Neural progenitor cell (in vitro differentiated cells): ENCODE results near the gene PHF20. TPM values are rescaled to one million over a fixed set of nuclear protein-coding genes. Genes with fewer than 3 reads are reported as not detected.
"Not testable (repeated sequence)": the region's sequence is repeated elsewhere in the genome, so short reads cannot be mapped to it uniquely, and the experiment has no call there.

Experiments used
- DNase-seq: peaks from one replicate; pipeline ENCODE4 v3.0.0-alpha.2; 2016; ENCODE audit warnings: low spot score
- H2AFZ ChIP-seq: fragments of 200-600 bp; sonication (generic); replicated peaks from 2 replicates; pipeline ENCODE4 v1.6.1; 2016; ENCODE audit warnings: antibody characterized with exemption
- H3F3A ChIP-seq: fragments of 200-600 bp; sonication (generic); 2 replicates; pipeline ENCODE4 v1.6.1; 2016; ENCODE audit warnings: antibody characterized with exemption, low read depth
- H3K27ac ChIP-seq: fragments of 200-600 bp; sonication (generic); 2 replicates; pipeline ENCODE4 v1.5.1; 2016; ENCODE audit warnings: mild to moderate bottlenecking
- H3K27me3 ChIP-seq: fragments of 200-600 bp; sonication (generic); 2 replicates; pipeline ENCODE4 v1.6.1; 2016; ENCODE audit warnings: mild to moderate bottlenecking, moderate library complexity
- H3K36me3 ChIP-seq: fragments of 200-600 bp; sonication (generic); 2 replicates; pipeline ENCODE4 v1.5.1; 2016
- H3K4me1 ChIP-seq: fragments of 200-600 bp; sonication (generic); 2 replicates; pipeline ENCODE4 v1.6.1; 2016; ENCODE audit warnings: mixed run types
- H3K4me2 ChIP-seq: fragments of 200-600 bp; sonication (generic); 2 replicates; pipeline ENCODE4 v1.6.1; 2016
- H3K4me3 ChIP-seq: fragments of 200-600 bp; sonication (generic); 2 replicates; pipeline ENCODE4 v1.5.1; 2016
- H3K79me2 ChIP-seq: fragments of 200-600 bp; sonication (generic); 2 replicates; pipeline ENCODE4 v1.6.1; 2016; ENCODE audit warnings: low read depth
- H3K9ac ChIP-seq: fragments of 200-600 bp; sonication (generic); 2 replicates; pipeline ENCODE4 v1.6.1; 2016
- H3K9me3 ChIP-seq: fragments of 200-600 bp; sonication (generic); 2 replicates; pipeline ENCODE4 v1.5.1; 2016; ENCODE audit warnings: low read depth
- H4K20me1 ChIP-seq: fragments of 200-600 bp; sonication (generic); 2 replicates; pipeline ENCODE4 v1.6.1; 2016; ENCODE audit warnings: low read depth
- H3K27ac Mint-ChIP-seq: 3 replicates; pipeline ENCODE4 v1.8.0; 2021; ENCODE audit warnings: mixed read lengths
- H3K27me3 Mint-ChIP-seq: 2 replicates; pipeline ENCODE4 v1.8.0; 2022; ENCODE audit warnings: low read depth, mild to moderate bottlenecking, inconsistent platforms, moderate library complexity, mixed read lengths; ENCODE audit not compliant: insufficient read depth
- H3K36me3 Mint-ChIP-seq: 3 replicates; pipeline ENCODE4 v1.8.0; 2021; ENCODE audit warnings: mixed read lengths
- H3K4me1 Mint-ChIP-seq: 3 replicates; pipeline ENCODE4 v1.8.0; 2021; ENCODE audit warnings: mixed read lengths
- H3K4me3 Mint-ChIP-seq: 3 replicates; pipeline ENCODE4 v1.8.0; 2021; ENCODE audit warnings: mild to moderate bottlenecking, moderate library complexity, mixed read lengths
- H3K9me3 Mint-ChIP-seq: 3 replicates; pipeline ENCODE4 v1.8.0; 2020; ENCODE audit warnings: mixed read lengths
- EZH2 ChIP-seq: fragments of 200-600 bp; sonication (generic); IDR thresholded peaks from 2 replicates; pipeline ENCODE4 v1.6.1; 2017; ENCODE audit warnings: antibody characterized with exemption, mild to moderate bottlenecking, moderate library complexity
- EZH2phosphoT487 ChIP-seq: fragments of 200-600 bp; sonication (generic); IDR thresholded peaks from 2 replicates; pipeline ENCODE4 v1.6.1; 2017; ENCODE audit warnings: antibody characterized with exemption
- total RNA-seq: library from RNA; depleted of rRNA; stranded (reverse); fragments of >200 nt; gene quantifications from 2 replicates; pipeline ENCODE4 v1.2.3, GENCODE V29; 2015; ENCODE audit warnings: low replicate concordance
- TF ChIP-seq, protein P1 (sequence below): fragments of 200-600 bp; sonication (generic); IDR thresholded peaks from 2 replicates; pipeline ENCODE4 v1.5.1; 2017; ENCODE audit warnings: antibody characterized with exemption, mild to moderate bottlenecking

The PHF20 gene
- total RNA-seq, 1 donor from 2014 or later = 54.7 TPM

DNA sequence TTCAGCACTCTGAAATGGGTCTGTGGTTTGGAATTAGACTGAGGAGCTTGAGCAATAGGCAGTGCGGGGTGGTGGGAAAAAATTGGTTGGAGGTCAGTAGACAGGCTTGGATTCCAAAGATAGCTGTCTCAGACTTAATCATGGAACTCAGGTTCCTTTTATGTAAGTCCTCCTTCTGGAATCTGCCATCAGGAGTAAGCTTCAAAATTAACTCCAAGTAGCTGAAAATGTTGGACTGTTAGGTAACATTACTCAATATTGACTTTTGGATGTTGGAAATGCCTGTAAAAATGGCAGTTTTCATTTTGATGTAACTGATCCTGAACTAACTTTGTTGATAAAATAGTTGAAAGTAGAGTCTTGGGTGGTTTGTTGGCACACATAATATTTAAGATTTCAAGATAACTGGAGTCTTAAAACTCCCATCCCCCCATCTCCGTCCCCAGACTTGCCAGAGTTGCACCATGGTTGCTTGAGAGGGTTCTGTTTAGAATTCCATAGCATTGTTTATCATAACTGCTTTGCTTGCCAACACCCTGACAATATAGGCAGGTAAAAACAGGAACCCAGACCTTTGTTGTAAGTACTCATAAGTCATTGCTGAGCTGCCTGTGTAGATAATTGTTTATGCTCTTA lies 83.0 kb downstream of the PHF20 start:
- Mint-ChIP-seq H3K4me1 (peaks cover 2% of the 10 kb centered on the region), H3K9me3 (no peaks in the 10 kb centered on the region), H3K27ac (no peak overlapping the region), H3K4me3 (no peak overlapping the region), H3K36me3 (peaks cover 18% of the 10 kb centered on the region), H3K27me3 (peaks cover 2% of the 10 kb centered on the region)
- Histone ChIP-seq H3K4me1 (no peaks in the 10 kb centered on the region), H3K27ac (no peak overlapping the region), H3K4me3 (no peak overlapping the region), H3K9me3 (no peaks in the 10 kb centered on the region), H3K9ac (no peak overlapping the region), H2AFZ (no peak overlapping the region), H4K20me1 (peaks cover 9% of the 10 kb centered on the region), H3K36me3 (no peaks in the 10 kb centered on the region), H3K79me2 (peaks cover 8% of the 10 kb centered on the region), H3K4me2 (no peak overlapping the region), H3F3A (no peaks in the 10 kb centered on the region), H3K27me3 (no peaks in the 10 kb centered on the region)
- TF ChIP-seq EZH2phosphoT487 (no peak), EZH2 (no peak)
- TF ChIP-seq, protein P1, sequence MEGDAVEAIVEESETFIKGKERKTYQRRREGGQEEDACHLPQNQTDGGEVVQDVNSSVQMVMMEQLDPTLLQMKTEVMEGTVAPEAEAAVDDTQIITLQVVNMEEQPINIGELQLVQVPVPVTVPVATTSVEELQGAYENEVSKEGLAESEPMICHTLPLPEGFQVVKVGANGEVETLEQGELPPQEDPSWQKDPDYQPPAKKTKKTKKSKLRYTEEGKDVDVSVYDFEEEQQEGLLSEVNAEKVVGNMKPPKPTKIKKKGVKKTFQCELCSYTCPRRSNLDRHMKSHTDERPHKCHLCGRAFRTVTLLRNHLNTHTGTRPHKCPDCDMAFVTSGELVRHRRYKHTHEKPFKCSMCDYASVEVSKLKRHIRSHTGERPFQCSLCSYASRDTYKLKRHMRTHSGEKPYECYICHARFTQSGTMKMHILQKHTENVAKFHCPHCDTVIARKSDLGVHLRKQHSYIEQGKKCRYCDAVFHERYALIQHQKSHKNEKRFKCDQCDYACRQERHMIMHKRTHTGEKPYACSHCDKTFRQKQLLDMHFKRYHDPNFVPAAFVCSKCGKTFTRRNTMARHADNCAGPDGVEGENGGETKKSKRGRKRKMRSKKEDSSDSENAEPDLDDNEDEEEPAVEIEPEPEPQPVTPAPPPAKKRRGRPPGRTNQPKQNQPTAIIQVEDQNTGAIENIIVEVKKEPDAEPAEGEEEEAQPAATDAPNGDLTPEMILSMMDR = no peak
- DNase-seq = no peak

DNA sequence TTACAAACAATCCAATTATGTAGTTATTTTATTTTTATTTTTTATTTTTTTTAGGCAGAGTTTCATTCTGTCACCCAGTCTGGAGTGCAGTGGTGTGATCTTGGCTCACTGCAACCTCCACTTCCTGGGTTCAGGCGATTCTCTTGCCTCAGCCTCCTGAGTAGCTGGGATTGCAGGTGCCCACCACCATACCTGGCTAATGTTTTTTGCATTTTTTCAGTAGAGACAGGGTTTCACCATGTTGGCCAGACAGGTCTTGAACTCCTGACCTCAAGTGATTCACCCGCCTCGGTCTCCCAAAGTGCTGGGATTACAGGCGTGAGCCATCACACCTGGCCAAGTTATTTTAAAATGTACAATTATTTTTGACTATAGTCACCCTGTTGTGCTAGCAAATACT lies 83.8 kb downstream of the PHF20 start:
- H3K4me1 Mint-ChIP-seq, H3K27ac ChIP-seq, H3K27me3 Mint-ChIP-seq: not testable (repeated sequence)

DNA sequence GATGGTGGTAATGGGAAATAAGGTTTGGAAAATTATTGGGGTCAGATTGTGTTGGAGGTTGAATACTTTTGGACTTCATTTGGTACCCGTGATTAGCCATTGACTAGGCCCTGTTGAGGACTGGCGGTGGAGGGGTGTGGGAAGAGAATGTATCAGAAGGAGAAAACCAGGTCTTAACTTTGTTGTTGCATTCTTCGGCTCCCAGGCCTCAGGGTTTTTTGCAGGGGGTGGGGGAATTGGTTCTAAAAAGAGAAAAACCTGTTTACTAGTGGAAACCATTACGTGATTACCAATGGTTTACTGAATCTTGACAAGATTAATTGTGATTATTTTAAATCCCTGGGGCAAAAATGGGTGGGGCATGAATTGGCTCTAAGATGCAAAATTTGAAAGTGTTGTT lies 85.1 kb downstream of the PHF20 start:
- H3K36me3 Mint-ChIP-seq = peaks cover 17% of the 10 kb centered on the region
- Histone ChIP-seq H3K27me3 (no peaks in the 10 kb centered on the region), H3K4me2 (no peak overlapping the region), H4K20me1 (peaks cover 9% of the 10 kb centered on the region), H3K9me3 (no peaks in the 10 kb centered on the region), H2AFZ (no peak overlapping the region), H3K4me3 (no peak overlapping the region), H3K79me2 (no peaks in the 10 kb centered on the region), H3F3A (no peaks in the 10 kb centered on the region), H3K27ac (no peak overlapping the region), H3K4me1 (no peaks in the 10 kb centered on the region), H3K36me3 (no peaks in the 10 kb centered on the region), H3K9ac (no peak overlapping the region)
- H3K4me1 Mint-ChIP-seq = no peaks in the 10 kb centered on the region
- H3K27ac Mint-ChIP-seq = no peak overlapping the region
- no peak overlapping the region for H3K4me3 Mint-ChIP-seq
- TF ChIP-seq, protein P1 = no peak
- no peak for TF ChIP-seq EZH2phosphoT487
- no peak for TF ChIP-seq EZH2
- peaks cover 2% of the 10 kb centered on the region for H3K27me3 Mint-ChIP-seq
- no peak for DNase-seq
- no peaks in the 10 kb centered on the region for H3K9me3 Mint-ChIP-seq

More for the DNA sequence above, 83.8 kb downstream of the PHF20 start:
- not testable (repeated sequence) for DNase-seq, H3K27ac Mint-ChIP-seq, H3K4me1 ChIP-seq, H3K4me2 ChIP-seq, H3K4me3 Mint-ChIP-seq, H3K9me3 ChIP-seq, H3K79me2 ChIP-seq, H3K4me3 ChIP-seq, H3F3A ChIP-seq, H4K20me1 ChIP-seq, H3K36me3 ChIP-seq, H3K9me3 Mint-ChIP-seq, H3K9ac ChIP-seq, H3K27me3 ChIP-seq, H2AFZ ChIP-seq
- peaks cover 18% of the 10 kb centered on the region for H3K36me3 Mint-ChIP-seq

DNA sequence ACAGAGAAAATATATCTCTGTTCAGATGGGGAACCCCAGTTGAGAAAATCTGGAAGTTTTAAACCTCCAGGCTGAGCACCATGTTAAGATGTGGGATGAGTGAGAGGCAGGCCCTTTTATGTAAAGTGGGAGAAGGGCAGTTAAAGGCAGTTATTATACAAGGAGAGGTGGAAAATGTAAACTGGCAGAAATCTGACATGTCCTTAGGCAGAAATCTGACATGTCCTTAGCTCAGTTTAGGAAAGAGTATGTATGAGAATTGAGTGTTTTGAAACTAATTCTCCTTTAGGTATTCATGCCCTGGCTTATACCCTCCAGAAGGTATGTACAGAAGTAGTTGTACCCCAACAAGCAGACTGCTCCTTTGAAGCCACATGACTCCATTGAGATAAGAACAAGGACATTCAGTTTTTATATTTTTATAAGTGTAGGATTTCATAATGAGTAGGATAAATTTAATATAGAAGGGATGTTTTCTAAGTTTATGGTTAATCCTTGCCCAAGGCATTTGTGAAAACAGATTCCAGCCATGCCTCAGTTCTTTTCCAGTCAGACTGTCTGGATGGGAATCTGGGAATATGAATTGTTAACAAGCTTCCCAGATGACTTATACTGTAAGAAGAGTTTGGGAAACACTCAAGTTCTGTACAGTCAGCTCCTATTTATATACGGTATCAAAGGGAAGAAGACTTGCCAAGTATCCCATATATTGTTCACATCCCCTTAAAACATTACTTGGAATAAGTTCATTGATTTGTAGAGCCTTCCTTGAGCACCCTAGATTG lies 94.8 kb downstream of the PHF20 start:
- H3K4me3 Mint-ChIP-seq = no peak overlapping the region
- Histone ChIP-seq H3K27me3 (no peaks in the 10 kb centered on the region), H3K9ac (no peak overlapping the region), H3K27ac (no peak overlapping the region), H3K4me1 (peaks cover 8% of the 10 kb centered on the region), H3K36me3 (peaks cover 3% of the 10 kb centered on the region), H3K9me3 (no peaks in the 10 kb centered on the region), H4K20me1 (no peaks in the 10 kb centered on the region), H3K4me2 (no peak overlapping the region), H3F3A (no peaks in the 10 kb centered on the region), H3K79me2 (no peaks in the 10 kb centered on the region), H3K4me3 (no peak overlapping the region), H2AFZ (no peak overlapping the region)
- no peak for DNase-seq
- H3K27ac Mint-ChIP-seq = no peak overlapping the region
- peaks cover 13% of the 10 kb centered on the region for H3K36me3 Mint-ChIP-seq
- peaks cover 2% of the 10 kb centered on the region for H3K27me3 Mint-ChIP-seq
- TF ChIP-seq EZH2phosphoT487 (no peak), EZH2 (no peak)
- TF ChIP-seq, protein P1 = no peak
- H3K9me3 Mint-ChIP-seq = no peaks in the 10 kb centered on the region
- peaks cover 3% of the 10 kb centered on the region for H3K4me1 Mint-ChIP-seq
